Stimulated activated CD8-positive, alpha-beta memory T cell treated with anti-CD3 and anti-CD28 coated beads, Interleukin-4, amount 100 ng/mL, for 24 hours (primary cell): Measurements from ENCODE around the gene SRRT.

Experiments used
- DNase-seq: peaks from one replicate; pipeline ENCODE4 v3.0.0-alpha.2; 2020; ENCODE audit warnings: low read depth

Gene SRRT

GRCh38 chr7:100882201-100882600 lies 7.3 kb downstream of the SRRT start:
- no peak for DNase-seq

DNA sequence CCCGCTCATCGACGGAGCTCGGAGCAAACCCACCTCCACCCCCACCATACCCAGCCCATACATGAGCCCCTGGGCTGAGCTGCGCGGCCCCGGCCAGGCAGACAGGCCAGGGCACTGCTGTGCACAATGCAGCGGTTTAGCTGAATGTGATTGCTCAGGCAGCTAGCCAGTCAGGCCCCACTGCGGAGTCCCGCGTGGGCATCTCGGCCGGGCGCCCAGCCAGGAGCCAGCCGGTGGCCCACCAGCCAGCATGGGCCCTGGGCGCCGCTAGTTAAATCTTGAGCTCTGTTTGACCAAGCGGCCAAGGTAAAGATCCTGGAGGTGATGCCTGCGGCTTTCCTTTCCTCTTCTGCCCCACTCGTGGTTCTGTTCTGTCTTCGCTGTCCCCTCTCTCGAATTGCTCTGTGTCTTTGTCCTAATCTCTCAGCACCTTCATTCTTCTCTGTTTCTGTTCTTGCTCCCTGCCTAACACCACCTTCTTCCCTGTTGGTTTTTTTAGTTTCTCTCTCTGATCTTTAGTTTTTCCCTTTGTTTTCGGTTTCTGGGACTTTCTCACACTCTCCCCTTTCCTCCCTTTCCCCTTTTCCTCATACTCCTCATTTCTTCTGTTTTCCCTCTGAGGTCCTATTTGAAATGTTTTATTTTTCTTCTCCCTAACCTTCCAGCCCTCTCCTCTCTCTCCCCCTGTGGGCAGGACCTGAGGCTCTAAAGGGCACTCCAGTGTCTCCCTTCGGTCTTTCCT lies 8.1 kb downstream of the SRRT start:
- DNase-seq = no peak

- DNase-seq = no peak
Observed at GRCh38 chr7:100884736-100885439, 10.0 kb downstream of the SRRT start.

GRCh38 chr7:100885440-100886141 lies 10.7 kb downstream of the SRRT start:
- no peak for DNase-seq

DNA sequence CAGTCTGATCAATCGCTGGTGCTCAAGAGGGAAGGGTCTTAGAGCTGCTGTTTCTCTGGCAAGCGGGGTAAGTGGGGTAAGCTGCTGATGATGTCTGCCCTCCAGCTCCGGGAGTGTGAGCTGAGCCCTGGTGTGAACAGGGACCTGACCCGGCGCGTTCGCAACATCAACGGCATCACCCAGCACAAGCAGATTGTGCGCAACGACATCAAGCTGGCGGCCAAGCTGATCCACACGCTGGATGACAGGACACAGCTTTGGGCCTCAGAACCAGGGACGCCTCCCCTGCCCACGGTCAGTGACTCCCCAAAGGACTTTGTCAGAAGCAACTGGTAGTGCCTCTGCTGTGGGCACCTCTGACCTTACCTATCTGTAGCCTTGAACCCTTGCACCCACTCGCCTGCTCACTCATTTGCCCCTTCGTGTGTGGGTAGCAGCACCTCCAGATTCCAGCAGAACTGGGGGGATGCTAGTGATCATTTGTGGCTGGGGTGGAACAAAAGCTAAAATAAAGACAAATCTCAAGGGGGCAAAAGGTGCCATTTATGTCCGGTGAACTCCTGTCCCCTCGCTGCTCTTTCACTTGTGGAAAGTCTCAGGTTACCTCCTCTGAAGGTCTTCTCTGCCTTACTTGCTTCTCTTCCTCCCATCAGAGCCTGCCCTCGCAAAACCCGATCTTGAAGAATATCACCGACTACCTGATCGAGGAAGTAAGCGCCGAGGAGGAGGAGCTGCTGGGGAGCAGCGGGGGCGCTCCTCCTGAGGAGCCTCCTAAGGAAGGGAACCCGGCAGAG lies 11.4 kb downstream of the SRRT start:
- DNase-seq = no peak

DNA sequence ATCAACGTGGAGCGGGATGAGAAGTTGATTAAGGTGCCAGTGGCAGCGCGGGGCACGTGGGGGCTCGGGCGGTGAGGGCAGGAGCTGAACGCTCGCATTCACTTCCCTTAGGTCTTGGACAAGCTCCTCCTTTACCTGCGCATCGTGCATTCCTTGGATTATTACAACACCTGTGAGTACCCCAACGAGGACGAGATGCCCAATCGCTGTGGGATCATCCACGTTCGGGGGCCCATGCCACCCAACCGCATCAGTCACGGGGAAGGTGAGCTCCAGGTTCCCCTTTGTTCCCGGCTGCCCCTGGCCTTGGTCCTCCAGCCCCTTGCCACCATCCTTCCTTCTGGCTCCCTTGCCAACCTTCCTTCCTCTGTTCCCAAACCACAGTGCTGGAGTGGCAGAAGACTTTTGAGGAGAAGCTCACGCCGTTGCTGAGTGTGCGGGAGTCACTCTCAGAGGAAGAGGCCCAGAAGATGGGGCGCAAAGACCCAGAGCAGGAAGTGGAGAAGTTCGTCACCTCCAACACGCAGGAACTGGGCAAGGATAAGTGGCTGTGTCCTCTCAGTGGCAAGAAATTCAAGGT lies 12.1 kb downstream of the SRRT start:
- DNase-seq = no peak

DNA sequence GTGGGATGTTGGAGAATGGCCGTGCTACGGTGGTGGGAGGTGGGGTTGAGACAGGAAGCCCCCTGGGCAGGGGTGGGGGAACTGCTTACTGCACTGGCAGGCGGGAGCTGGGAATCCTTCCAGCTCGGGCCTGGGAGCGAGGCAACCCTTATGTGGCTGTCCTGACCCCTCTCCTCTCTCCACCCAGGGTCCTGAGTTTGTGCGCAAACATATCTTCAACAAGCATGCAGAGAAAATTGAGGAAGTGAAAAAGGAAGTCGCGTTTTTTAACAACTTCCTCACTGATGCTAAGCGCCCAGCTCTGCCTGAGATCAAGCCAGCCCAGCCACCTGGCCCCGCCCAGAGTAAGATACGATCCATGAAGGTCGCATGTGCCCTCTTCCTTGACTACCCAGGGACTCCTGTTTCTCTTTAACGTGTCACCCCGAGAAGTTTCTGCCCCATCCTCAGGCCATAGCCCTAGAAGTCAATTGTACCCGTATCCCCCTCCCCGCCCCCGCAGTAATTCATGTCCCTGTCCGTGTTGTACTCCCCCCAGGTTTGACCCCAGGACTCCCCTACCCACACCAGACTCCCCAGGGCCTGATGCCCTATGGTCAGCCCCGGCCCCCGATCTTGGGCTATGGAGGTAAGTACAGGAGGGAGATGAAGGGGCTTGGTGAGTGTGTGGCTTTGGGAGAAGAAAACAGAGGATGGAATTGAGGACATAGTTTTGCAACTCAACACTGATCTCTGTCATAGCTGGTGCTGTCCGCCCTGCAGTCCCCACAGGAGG lies 12.8 kb downstream of the SRRT start:
- no peak for DNase-seq

GRCh38 chr7:100888291-100888987 lies 13.5 kb downstream of the SRRT start:
- no peak for DNase-seq

DNA sequence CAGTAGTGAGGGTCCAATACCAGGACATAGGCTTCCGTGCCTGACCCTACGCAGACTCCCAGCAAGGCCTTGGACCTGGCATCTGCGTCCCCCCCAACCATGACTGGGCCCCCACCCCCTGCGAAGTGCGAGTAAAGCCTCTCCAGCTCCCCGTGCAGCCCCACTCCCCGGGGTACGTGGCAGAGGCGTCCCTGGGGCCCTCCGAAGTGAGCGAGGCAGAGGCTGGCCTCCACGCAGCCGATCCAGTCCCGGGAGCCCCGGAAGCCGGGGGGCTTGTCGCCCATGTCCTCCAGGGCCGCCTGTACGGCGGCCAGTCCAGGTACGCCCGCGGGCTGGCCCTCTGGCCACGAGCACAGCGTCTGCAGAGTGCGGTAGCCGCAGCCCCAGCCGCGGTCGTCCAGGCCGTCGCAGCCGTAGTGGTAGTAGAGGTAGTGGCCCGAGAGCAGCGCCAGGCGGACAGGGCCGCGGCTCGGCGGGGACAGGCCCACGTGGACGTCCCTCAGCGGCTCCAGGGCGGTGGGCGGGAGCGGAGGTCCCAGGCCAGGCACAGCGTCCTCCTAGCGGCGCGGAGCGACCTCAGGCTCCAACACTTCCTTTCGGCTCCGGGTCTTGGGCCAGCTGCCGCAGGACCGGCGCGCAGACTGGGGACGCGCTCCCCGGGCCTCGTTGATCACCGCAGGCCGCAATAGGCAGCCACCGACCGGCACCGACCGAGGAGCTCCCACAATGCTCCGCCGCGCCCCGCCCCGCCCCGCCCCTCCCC lies 14.3 kb downstream of the SRRT start, which contains the start of gene UFSP1:
Gene UFSP1 (minus strand): TSS at position 728 of the 763 bp plus-strand sequence. CDS start 444 bp downstream, at position 284.
- no peak for DNase-seq

DNA sequence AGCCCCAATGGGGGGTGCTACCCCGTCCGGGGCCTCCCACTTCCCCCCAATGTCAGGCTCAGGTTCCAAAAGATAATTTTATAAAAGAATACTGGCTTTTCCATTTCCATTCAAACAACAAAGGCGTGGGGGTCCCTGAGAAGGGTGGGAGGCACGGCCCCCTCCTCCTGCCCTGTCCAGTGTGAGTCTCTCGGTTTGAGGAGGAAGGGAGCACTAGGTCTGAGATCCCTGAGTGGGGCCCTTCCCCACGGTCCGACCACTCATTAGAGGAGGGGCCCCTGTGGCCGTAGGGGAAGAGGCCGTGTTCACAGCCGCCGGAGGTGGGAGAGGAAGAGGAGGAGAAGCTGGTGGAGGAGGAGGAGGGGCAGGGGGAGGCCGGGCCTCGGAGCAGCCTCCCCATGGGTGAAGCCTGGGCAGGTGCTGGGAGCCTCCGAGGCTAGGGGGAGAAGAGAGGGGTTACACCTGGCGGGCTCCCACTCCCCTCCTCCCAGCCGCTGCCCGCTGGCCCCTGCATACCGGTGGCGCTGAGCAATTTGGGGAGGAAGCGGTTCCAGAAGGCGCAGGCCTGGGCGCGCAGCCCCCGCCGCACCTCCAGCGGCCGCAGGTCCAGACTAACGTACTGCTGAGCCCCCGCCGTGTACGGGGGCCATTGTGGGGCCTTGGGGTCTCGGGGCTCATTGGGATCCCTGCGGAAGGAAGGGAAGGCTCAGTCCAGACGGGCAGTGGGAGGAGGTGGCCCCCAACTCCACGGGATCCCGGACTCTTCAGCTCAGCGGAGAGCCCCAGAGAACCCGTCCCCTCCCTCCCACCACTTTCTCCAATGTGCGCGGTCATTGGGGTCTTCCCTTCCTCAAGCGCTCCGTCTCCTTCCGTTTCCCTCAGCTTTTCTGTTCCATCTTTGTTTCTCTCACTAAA lies 16.0 kb downstream of the SRRT start:
- DNase-seq = no peak

DNA sequence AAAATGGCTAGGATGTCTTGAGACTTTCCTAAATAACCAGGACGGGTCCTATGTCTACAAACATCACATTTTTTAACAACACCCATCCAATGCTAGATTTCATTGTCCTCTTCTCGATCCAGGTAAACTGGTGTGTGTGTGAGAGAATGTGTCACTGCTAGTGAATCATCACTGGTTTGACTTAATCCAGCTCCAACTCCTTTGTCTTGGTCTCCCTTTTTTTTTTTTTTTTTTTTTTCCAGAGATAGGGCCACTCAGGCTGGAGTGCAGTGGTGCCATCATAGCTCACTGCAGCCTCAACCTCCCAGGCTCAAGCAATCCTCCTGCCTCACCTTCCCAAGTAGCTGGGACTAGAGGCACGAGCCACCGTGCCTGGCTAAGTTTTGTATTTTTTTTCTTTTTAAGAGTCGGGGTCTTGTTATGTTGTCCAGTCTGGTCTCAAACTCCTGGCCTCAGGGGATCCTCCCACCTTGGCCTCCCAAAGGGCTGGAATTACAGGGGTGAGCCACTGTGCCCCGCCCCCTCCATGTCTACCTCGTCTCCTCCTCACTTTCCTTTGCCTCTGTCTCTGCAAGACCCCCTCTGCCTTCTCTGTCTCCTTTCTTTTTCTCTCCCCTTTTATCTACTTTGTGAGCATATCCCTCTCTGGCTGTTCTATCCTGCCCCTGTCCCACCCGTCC lies 16.8 kb downstream of the SRRT start:
- no peak for DNase-seq

DNA sequence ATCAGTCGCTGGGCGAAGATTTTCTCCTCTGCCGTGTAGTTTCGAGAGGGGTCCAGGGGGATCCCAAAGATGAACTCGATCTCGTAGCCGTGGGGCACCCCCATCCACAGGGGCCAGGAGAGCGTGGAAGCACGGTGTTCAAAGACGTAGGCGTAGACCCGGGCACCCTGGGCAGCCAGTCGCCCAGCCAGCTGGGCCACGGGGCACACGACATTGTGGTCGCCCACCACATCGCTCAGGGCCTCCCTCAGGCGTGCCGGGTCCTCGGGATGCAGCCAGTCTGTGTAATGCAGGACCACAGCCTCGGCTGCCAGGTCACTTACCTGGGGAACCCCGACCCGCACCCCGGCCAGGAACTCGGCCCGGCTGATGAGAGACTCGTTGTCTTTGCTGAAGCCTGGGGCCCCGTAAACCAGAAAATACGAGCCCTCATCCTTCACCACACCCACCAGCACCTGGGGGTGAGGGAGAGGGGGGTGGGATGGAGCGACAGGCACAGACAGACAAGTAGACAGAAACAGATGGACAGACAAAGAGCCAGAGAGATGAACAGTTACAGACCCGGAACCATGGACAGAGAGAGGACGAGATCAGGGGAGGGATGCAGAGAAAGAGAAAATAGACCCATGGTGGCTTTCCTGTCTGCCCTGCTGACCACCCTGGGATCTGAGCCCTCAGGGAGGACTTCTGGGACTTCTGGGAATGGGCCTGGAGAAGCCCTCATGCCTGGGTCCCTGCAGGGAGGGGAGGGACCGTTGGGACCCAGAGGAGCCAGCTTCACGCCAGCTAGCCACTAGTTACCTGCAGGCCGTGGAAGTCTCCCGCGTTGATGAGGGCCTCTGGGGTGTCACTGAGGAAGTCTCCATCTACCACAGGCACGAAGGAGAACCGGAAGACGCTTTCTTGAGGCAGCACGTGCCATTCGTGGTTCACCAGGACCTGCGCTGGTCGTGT lies 17.7 kb downstream of the SRRT start:
- no peak for DNase-seq

DNA sequence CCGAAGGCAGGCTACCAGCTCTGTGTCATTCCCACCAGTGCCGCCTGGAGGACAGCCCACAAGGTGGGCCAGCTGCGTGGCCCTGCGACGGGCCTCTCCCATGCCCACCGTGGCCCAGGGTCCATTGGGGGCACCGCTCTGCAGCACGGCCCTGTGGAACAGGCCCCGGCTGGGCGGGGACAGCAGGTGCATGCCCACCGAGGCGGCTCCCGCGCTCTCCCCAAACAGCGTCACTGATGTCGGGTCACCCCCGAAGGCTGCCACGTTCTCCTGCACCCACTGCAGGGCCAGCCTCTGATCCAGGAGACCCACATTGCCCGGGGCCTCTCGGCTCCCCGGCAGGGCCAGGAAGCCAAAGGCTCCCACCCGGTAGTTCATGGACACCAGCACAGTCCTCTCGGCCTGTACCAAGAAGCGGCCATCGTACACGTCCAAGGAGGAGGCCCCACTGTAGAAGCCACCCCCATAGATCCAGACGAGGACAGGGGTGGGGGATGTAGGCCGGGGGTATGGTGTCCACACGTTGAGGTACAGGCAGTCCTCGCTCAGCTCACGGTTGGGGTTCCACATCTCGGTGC lies 18.5 kb downstream of the SRRT start:
- no peak for DNase-seq

GRCh38 chr7:100893910-100894721 lies 19.2 kb downstream of the SRRT start:
- no peak for DNase-seq
